Activated T-helper 9 cell treated with anti-CD3 and anti-CD28 coated beads, Interleukin-2, amount 50 U/mL, for 16 hours (primary cell): ENCODE results near the gene LIX1L.

ENCODE experiments used
- DNase-seq: peaks from one replicate; pipeline ENCODE4 v3.0.0-alpha.2; 2020; ENCODE audit warnings: low read depth

The LIX1L gene

GRCh38 chr1:145957443-145958319 is at the start of gene LIX1L:
LIX1L (minus strand) TSS chr1:145958017; CDS start chr1:145957927, 90 bp downstream.
- DNase-seq, result peak; percentile 91

GRCh38 chr1:146001709-146002108 is 43.9 kb upstream of the LIX1L start:
- DNase-seq, result no peak

GRCh38 chr1:145999321-146000024 is 41.7 kb upstream of the LIX1L start:
- no peak for DNase-seq

GRCh38 chr1:145997718-145998023 is 39.9 kb upstream of the LIX1L start:
- DNase-seq, result no peak

- peak; percentile 30 for DNase-seq
Observed at GRCh38 chr1:145997016-145997717, 39.4 kb upstream of the LIX1L start.

GRCh38 chr1:145996433-145997015 is 38.7 kb upstream of the LIX1L start, which contains the start of gene TXNIP:
TXNIP (minus strand) TSS chr1:145996579; CDS start chr1:145996266, 313 bp downstream.
- peak; percentile 91 for DNase-seq

- no peak for DNase-seq
Observed at GRCh38 chr1:145995964-145996432, 38.2 kb upstream of the LIX1L start.

- no peak for DNase-seq
Observed at GRCh38 chr1:145995148-145995881, 37.5 kb upstream of the LIX1L start.

GRCh38 chr1:145994391-145995120 is 36.7 kb upstream of the LIX1L start:
- no peak for DNase-seq

GRCh38 chr1:145993618-145994390 is 36.0 kb upstream of the LIX1L start:
- DNase-seq, result no peak

- no peak for DNase-seq
Observed at GRCh38 chr1:145992958-145993617, 35.3 kb upstream of the LIX1L start.

GRCh38 chr1:145992502-145992936 is 34.7 kb upstream of the LIX1L start:
- no peak for DNase-seq

GRCh38 chr1:145991735-145992412 is 34.1 kb upstream of the LIX1L start:
- DNase-seq, result no peak

GRCh38 chr1:145990249-145990855 is 32.5 kb upstream of the LIX1L start:
- no peak for DNase-seq

GRCh38 chr1:145988773-145989172 is 31.0 kb upstream of the LIX1L start:
- no peak for DNase-seq

GRCh38 chr1:145987926-145988325 is 30.1 kb upstream of the LIX1L start:
- no peak for DNase-seq

GRCh38 chr1:145986551-145986950 is 28.7 kb upstream of the LIX1L start:
- DNase-seq, result no peak
